ENCODE data around the gene BST1.

Gene BST1

GRCh38 chr4:15779306-15779705 is 76.4 kb downstream of the BST1 start:
- H3K27ac ChIP-seq (ENCODE audit: low read depth, low read length) = peak overlapping the region; percentile 95
- H3F3A ChIP-seq (ENCODE audit: control insufficient read depth, insufficient read depth) = peaks cover 41% of the 10 kb centered on the region
- TF ChIP-seq, protein P1, sequence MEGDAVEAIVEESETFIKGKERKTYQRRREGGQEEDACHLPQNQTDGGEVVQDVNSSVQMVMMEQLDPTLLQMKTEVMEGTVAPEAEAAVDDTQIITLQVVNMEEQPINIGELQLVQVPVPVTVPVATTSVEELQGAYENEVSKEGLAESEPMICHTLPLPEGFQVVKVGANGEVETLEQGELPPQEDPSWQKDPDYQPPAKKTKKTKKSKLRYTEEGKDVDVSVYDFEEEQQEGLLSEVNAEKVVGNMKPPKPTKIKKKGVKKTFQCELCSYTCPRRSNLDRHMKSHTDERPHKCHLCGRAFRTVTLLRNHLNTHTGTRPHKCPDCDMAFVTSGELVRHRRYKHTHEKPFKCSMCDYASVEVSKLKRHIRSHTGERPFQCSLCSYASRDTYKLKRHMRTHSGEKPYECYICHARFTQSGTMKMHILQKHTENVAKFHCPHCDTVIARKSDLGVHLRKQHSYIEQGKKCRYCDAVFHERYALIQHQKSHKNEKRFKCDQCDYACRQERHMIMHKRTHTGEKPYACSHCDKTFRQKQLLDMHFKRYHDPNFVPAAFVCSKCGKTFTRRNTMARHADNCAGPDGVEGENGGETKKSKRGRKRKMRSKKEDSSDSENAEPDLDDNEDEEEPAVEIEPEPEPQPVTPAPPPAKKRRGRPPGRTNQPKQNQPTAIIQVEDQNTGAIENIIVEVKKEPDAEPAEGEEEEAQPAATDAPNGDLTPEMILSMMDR (IDR thresholded peaks at IDR 0.05; ENCODE audit: low read depth, low read length, poor library complexity, severe bottlenecking) = peak; percentile 16
- no peak for TF ChIP-seq EZH2phosphoT487 (IDR thresholded peaks at IDR 0.05; ENCODE audit: borderline replicate concordance, low read length)
- peak overlapping the region; percentile 90 for H3K4me3 ChIP-seq (ENCODE audit: low read length)
- peaks cover 61% of the 10 kb centered on the region for H3K36me3 ChIP-seq (ENCODE audit: control insufficient read depth, low read length)
- H3K79me2 ChIP-seq (ENCODE audit: control insufficient read depth, low read length) = peaks cover 66% of the 10 kb centered on the region
- H3K4me2 ChIP-seq (ENCODE audit: low read length) = peak overlapping the region; percentile 88
- H3K9me2 ChIP-seq (replicated peaks; ENCODE audit: control insufficient read depth, low read length) = no peaks in the 10 kb centered on the region
- H3K4me1 ChIP-seq (ENCODE audit: control insufficient read depth, low read length) = peaks cover 70% of the 10 kb centered on the region
- H3K9me3 ChIP-seq (ENCODE audit: control insufficient read depth, insufficient read depth, low read length) = no peaks in the 10 kb centered on the region
- H3K27me3 ChIP-seq (ENCODE audit: control insufficient read depth, low read length) = no peaks in the 10 kb centered on the region
- H4K20me1 ChIP-seq (ENCODE audit: control insufficient read depth, insufficient read depth, low read depth, low read length) = no peaks in the 10 kb centered on the region

- Histone ChIP-seq H3K36me3 (ENCODE audit: control insufficient read depth, low read length) (peaks cover 65% of the 10 kb centered on the region), H3K79me2 (ENCODE audit: control insufficient read depth, low read length) (peaks cover 71% of the 10 kb centered on the region), H3K27me3 (ENCODE audit: control insufficient read depth, low read length) (no peaks in the 10 kb centered on the region), H3F3A (ENCODE audit: control insufficient read depth, insufficient read depth) (peaks cover 45% of the 10 kb centered on the region), H3K27ac (ENCODE audit: low read depth, low read length) (peak overlapping the region; percentile 95), H3K9me3 (ENCODE audit: control insufficient read depth, insufficient read depth, low read length) (no peaks in the 10 kb centered on the region), H3K4me2 (ENCODE audit: low read length) (peak overlapping the region; percentile 88), H3K9me2 (replicated peaks; ENCODE audit: control insufficient read depth, low read length) (no peaks in the 10 kb centered on the region), H3K4me3 (ENCODE audit: low read length) (peak overlapping the region; percentile 90), H3K4me1 (ENCODE audit: control insufficient read depth, low read length) (peaks cover 75% of the 10 kb centered on the region), H4K20me1 (ENCODE audit: control insufficient read depth, insufficient read depth, low read depth, low read length) (no peaks in the 10 kb centered on the region)
- TF ChIP-seq, protein P1 (IDR thresholded peaks at IDR 0.05; ENCODE audit: low read depth, low read length, poor library complexity, severe bottlenecking) = no peak
- no peak for TF ChIP-seq EZH2phosphoT487 (IDR thresholded peaks at IDR 0.05; ENCODE audit: borderline replicate concordance, low read length)
These were observed 76.9 kb downstream of the BST1 start for GRCh38 chr4:15779809-15780208.

DNA sequence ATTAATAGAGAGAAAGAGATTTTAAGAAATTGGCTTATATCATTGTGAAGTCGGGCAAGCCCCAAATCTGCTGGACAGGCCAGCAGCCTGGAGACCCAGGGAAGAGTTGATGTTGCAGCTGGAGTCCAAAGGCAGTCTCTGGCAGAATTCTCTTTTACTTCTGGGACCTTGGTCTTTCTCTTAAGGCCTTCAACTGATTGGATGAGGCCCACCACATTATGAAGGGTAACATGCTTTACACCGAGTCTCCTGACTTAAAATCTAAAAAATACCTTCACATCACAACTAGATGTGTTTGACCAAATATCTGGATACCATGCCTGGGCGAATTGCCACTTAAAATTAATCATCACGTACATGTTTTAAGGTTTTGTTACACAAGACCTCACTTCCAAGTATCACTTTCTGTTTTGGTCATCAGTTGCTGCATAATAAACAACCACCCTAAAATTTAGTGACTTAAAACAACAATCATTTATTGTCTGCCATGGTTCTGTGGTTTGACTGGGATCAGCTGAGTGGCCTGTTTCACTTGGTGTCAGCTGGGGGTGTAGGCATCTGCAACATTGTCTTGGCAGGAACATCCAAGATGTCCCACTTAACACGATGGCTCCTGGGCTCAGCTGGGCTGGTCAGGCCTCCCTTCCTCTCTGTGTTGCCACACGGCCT is 78.7 kb downstream of the BST1 start:
- TF ChIP-seq, protein P1 (IDR thresholded peaks at IDR 0.05; ENCODE audit: low read depth, low read length, poor library complexity, severe bottlenecking) = no peak
- TF ChIP-seq EZH2phosphoT487 (IDR thresholded peaks at IDR 0.05; ENCODE audit: borderline replicate concordance, low read length) = no peak
- H3K27me3 ChIP-seq (ENCODE audit: control insufficient read depth, low read length) = no peaks in the 10 kb centered on the region
- H3K27ac ChIP-seq (ENCODE audit: low read depth, low read length) = peak overlapping the region; percentile 95
- H4K20me1 ChIP-seq (ENCODE audit: control insufficient read depth, insufficient read depth, low read depth, low read length) = no peaks in the 10 kb centered on the region
- H3K4me3 ChIP-seq (ENCODE audit: low read length) = peak overlapping the region; percentile 90
- H3K4me2 ChIP-seq (ENCODE audit: low read length) = peak overlapping the region; percentile 88
- peaks cover 51% of the 10 kb centered on the region for H3F3A ChIP-seq (ENCODE audit: control insufficient read depth, insufficient read depth)
- peaks cover 9% of the 10 kb centered on the region; the same call in 1 of the 2 replicates for H3K9me3 ChIP-seq (ENCODE audit: control insufficient read depth, insufficient read depth, low read length)
- H3K36me3 ChIP-seq (ENCODE audit: control insufficient read depth, low read length) = peaks cover 81% of the 10 kb centered on the region
- peaks cover 77% of the 10 kb centered on the region for H3K4me1 ChIP-seq (ENCODE audit: control insufficient read depth, low read length)
- no peaks in the 10 kb centered on the region for H3K9me2 ChIP-seq (replicated peaks; ENCODE audit: control insufficient read depth, low read length)
- peaks cover 87% of the 10 kb centered on the region for H3K79me2 ChIP-seq (ENCODE audit: control insufficient read depth, low read length)

All from DOHH2 (cell line).